Measurements from ENCODE around the gene INO80E.

The INO80E gene

DNA sequence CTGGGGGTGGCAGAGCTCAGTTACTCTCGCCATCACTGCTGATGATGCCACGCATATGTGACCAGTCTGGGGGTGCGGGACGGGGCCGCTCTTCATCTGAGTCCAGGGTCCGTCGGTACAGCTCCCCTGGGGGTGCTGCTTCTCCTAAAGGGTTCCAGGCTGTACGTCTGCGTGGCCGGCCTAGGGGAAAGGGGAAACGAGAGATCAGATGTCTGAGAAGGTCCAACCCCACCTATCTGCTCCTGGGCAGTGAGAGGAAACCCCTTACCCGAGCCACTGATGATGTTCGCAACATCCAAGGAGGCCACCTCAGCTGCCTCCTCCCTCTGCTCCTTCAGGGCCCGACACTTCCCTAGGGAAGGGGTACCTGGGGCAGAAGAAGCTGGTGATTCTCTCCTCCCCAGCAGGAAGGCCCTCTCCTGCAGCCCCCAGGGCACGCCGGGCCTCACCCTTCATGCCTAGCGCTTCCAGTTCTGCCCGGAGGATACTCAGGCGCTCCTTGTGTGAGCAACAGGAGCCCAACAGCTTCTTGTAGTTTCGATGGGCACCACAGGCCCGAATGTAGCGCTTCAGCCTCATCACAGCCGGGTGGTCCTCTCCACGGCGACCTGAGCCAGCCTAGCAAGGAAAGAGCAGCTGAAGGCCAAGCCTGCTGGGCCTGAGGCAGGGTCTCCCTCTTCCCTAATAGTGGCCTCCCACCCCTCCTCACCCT, 2.7 kb upstream of the INO80E start:
- DNase-seq = no peak

DNA sequence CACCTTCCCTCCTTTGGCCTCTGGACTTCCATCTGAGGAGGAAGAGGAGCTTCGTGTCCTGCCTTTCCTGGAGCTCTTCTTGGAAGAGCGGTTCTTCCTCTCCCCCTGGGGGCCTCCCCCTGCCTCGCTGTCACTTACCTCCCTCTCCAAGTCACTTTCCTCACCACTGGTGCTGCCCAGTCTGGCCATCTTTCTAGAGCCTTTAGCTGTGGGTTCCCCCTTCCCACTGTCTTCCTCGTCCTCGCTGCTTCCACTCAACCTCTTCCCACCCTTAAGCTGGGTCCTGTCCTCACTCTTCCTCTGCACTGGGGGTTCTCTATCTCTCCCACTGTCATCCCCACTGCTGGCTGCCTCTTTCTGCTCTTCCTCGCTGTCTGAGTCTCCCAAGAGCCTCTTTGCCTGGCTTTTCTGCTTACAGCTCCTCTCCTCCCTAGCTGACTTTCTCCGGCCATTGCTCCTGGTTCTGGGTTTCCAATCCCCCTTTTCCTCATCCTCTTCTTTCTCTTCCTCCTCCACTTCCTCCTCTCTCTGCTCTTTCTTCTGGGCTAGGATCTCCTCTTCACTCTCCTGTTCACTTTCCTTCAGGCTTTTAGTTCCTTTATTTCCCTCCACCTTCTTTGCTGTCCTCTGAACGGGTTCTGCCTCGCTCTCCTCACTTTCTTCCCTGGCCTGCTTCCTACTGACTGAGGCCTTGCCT, 2.0 kb upstream of the INO80E start:
- no peak for DNase-seq

DNA sequence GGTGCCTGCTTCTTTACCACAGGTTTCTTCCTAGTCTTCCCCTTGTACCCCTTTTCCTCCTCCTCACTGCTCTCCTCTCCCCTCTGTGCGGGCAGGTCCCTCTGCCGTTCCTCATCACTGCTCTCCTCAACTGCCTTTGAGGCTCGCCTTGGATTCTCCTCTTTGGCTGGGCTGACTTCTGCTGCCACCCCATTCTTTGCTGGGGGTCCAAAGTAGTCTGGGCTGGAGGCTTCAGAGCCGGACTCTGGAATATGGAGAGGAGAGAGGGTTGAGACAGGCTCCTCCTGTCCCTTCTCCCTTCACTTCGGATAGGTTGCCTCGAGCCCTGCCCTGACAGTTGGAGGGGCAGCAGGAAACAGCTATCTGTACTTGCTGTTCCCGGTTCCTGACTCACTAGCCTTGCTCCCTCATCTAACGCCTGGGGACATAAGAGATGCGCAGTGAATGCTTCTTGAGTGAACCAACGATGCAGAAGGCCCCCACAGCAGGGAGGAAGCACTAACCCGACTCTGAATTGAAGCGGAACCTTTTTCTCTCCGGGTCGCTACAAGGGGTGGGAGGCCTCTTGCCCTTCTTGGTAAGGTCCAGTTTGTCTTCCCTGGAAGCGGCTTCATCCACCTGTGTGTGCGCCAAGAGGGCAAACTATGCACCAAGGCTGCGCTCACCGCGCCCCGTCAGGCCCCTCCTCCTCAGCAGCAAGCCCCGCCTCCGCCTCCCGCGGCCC, 1.3 kb upstream of the INO80E start:
- peak; percentile 83 for DNase-seq

DNA sequence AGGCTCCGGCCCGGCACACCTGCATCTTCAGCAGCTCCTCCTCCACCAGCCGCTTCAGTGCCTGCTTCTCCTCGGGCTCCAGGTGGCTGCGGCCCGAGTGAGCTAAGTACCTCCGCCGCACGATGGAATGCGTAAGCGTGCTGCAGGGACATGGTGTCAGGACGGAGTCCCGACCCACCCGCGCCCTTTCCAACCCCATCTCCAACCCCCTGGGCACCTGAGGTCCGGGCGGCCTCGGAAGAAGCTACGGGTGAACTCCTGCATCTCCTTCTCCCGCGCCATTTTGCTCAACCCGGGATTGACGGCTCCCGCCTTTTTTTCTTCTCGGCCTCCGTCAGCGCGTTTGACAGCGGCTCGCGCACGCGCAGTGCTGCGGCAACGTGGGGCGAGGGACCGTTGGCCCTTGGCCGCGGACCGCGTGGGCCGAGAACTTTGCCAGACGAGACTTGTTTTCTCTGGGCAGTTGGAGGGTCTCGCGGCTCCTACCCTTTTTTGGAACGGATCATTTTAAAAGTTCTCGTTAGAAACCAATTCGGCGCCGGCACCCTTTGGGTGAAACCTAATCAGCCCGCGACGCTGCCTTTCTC, 624 bp upstream of the INO80E start, which contains the start of gene HIRIP3:
Gene HIRIP3, minus strand, starts transcription at position 294 of the 587 bp plus-strand sequence. Its CDS starts 12 bp downstream, at position 282.
- DNase-seq = peak; percentile 93

DNA sequence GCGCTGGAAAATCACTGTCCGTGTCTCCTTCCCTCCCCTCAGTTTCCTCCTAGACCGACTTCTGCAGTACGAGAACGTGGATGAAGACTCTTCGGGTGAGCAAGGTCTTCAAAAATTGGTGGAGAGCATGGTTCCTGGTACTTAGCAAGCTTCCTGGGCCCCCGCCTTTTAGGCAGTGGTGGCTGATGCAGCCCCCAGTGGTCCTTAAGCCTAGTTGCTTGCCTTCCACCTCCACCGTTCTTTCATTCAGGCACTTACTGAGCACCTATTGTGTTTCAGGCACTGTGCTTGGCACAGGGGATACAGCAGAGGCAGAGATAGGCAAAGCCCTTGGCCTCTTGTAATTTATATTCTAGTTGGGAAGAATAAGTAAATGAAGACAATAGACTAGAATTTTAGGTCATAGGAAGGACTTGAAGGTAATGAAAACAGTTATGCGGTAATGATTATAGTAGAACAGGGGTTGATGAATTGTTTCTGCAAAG, 767 bp downstream of the INO80E start:
- no peak for DNase-seq

- DNase-seq = no peak
These were observed 3.6 kb downstream of the INO80E start for GRCh38 chr16:29999605-30000004.

DNA sequence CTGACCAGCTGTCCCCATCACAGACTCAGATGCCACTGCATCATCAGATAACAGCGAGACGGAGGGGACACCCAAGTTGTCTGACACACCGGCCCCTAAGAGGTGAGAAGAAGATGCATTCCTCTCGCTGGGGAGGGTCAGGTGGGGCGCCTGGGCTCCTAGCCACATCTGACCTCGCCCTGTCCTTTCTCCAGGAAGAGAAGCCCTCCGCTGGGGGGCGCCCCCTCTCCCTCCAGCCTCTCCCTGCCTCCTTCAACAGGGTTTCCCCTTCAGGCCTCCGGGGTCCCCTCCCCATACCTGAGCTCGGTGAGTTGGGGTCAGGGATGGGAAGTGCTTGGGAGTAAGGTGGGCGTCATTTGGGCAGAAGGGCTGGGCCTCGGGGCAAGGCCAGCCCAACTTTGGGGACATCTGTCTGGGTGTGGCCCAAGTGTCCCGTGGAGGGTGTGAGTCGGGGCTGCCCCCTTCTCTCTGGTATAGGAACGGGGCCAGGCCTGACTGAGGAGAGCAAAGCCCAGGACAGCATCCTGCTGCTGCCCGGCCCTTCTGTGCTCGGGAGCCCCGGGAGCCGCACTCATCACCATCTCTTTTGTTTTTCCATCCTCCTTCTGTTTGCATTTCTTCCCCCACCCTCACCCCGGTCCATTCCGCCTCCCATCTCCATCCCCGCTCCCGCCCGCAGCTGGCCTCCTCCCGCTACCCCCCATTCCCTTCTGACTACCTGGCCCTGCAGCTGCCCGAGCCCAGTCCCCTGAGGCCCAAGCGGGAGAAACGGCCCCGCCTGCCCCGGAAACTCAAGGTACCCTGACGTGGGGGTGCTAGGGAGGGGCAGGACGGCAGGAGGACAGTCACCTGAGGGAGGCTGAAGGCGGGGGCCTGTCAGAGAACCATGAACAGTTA, 4.9 kb downstream of the INO80E start:
- no peak for DNase-seq

- no peak for DNase-seq
These were observed 6.7 kb downstream of the INO80E start for GRCh38 chr16:30002614-30003346.

- no peak for DNase-seq
These were observed 7.8 kb downstream of the INO80E start for GRCh38 chr16:30003670-30004423.

- DNase-seq = no peak
These were observed 8.4 kb downstream of the INO80E start for GRCh38 chr16:30004424-30004776.

DNA sequence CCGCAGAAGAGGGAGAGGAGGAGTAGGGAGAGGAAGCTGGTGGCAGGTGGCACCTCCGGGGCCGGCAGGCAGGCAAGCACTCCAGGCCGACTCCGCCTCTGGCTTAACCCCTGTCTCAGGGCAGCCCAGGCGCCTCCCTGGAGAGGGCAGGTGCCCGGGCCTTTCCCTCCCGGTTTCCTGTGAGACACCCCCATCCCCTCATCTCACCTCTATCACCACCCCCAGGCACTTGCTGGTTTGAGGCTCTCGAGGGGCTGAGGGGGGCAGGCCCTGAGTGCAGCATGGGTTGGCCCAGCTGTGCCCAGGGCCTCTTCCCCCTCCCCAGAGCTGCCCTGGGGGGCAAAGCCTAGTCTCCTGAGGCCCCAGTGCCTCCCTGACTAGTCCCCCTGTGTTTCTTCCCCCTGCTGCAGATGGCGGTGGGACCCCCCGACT, 8.8 kb downstream of the INO80E start:
- no peak for DNase-seq

DNA sequence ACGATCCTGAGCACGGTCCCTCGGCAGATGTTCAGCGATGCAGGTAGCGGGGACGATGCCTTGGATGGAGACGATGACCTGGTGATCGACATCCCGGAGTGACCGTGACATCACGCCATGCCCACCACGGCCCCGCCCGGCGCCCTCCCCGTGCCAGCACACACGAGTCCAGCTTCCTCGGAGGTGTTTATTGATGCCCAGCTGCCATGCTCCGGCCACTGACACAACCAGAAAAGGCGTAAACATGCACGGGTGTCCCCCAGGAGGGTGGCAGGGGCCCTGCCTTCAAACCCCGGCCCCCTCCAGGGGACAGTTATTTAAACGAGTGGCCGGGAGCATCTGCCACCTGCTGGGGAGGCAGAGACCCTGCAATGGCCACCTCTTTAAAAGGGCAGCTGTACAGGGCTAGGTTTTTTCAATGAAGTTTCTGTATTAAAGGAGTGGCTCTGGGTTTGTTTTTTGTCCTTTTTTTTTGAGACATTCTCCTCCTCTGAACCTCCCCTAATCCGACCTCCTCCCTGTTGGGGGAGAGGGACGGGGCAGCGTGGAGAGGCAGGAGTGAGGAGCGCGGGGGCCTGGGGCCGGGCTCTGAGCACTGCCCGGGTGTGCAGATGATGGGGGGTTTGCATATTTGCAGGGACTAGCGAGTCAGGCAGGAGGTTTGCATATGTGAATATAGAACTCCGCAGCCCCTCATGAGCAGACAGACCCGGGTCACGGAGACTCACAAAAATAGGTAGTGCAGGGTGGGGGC, 9.5 kb downstream of the INO80E start:
- DNase-seq = peak; percentile 38

- no peak for DNase-seq
These were observed 10.0 kb downstream of the INO80E start for GRCh38 chr16:30006095-30006473.

DNA sequence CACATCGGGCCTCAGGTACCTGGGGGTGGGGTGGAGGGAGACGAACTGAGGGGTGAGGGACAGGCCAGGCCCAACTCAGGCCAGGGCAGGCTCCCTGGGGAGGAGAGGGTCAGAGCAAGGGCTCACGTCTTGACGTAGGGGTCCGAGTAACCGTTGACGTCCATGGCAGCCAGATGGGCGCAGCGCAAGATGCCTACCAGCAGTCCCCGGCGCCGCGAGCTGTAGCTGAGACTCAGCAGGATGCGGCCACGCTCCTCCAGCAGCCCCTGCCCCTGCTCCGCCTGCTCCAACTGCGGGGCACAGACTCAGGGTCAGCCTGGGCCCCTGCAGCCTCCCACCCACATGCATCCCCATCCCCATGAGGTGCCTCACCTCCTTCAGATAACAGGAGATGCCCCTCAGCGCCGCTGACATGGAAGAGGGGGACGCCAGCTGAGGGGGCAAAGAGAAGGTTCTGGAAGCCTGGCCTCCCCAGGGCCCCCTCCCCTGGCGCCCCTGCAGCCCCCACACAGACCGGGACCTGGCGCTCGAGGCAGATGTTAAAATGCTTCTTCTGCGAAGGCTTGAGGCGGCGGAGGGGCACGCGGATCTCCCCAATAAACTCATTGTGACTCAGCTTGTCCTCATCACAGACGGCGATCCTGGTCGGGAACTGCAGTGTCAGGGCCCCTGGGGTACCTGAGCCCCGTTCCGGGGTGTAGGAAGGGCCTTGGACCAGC, 10.8 kb downstream of the INO80E start:
- DNase-seq = no peak

DNA sequence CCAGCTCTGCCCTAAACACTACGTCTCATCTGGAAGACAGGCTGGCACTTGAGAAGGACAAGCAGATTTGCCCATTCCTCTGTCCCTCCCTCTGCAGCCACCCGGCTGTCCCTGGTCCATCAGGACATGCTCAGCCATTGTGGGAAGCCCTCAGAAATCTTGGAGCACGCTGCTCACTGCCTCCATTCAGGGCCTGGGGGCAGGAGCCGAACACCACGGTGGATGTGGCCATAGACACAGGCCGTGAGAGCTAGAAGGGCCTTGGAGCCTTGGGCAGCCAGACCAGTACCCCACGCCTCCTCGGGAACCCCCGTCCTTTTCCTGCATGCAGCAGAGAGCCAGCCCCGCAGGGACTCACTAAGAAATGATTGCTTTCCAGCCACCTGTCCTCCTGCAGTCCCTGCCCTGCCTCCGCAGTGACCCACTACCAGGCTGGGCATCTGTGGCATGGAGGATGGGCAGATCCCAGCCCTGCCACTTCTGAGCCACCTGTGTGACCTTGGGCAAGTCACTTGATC, 11.4 kb downstream of the INO80E start:
- no peak for DNase-seq

GRCh38 chr16:30009085-30009862, 13.2 kb downstream of the INO80E start:
- DNase-seq = no peak

DNA sequence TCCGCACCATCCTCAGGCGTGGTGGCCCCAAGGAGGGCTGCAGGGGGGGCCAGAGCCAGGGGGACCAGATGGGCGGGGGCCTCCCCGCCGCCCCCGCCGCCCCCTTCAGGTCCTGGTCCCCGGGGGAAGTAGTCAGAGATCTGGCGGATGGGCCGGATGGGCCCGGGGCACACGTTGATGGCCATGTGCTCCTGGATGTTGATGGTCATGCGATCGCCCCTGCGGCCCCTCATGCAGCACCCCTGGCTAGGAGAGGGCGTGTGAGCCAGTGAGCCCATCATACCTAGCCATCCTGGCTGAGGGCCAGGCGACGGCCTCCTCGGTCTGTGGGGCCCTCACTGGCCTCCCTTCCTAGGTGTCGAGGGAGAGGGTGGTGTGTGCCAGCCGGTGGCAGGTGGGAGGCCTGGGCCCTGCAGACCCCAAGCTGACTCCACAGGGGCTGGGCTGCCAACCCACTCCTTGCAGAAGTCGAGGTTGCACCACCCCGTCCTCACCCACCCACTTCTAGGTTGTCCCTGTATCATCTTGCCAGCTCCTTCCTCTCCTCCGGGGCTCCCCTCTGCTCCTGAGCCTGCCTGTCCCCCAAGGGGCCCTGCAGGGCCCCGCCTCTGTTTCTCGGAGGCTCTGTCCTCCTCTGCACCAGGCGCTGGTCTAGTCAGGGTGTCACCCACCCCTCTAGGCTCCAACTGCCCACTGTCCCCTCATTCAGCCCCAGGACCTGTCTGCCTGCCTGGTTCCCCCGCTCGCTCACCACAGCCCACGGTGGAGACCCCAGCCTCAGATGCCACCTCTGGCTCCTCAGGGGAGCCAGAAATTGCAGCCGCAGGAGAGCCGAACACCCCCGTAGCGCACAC, 14.2 kb downstream of the INO80E start:
- no peak for DNase-seq
